SK-N-SH treated with all-trans-retinoic acid at 6 μM for 48 hours (cell line): Measurements from ENCODE around the gene TMPRSS4.

ENCODE experiments used
- CSRNP3 ChIP-seq: fragments of 250-450 bp; sonication (Bioruptor Pico); IDR thresholded peaks from 2 replicates; pipeline ENCODE4 v1.5.1; 2021; ENCODE audit warnings: mild to moderate bottlenecking, moderate library complexity
- ESRRG ChIP-seq: fragments of 250-450 bp; sonication (Bioruptor Pico); IDR thresholded peaks from 2 replicates; pipeline ENCODE4 v1.6.1; 2021; ENCODE audit warnings: mild to moderate bottlenecking
- GLIS3 ChIP-seq: fragments of 250-450 bp; sonication (Bioruptor Pico); IDR thresholded peaks from 2 replicates; pipeline ENCODE4 v1.5.0; 2020; ENCODE audit warnings: mild to moderate bottlenecking, moderate library complexity
- ISL1 ChIP-seq: fragments of 250-450 bp; sonication (Bioruptor Pico); IDR thresholded peaks from 2 replicates; pipeline ENCODE4 v2.1.2; 2022; ENCODE audit warnings: mild to moderate bottlenecking, moderate library complexity
- TCF4 ChIP-seq: fragments of 250-450 bp; sonication (Bioruptor Pico); IDR thresholded peaks from 2 replicates; pipeline ENCODE4 v1.8.0; 2021; ENCODE audit warnings: mild to moderate bottlenecking, moderate library complexity, borderline replicate concordance
- TSHZ2 ChIP-seq: fragments of 250-450 bp; sonication (Bioruptor Pico); IDR thresholded peaks from 2 replicates; pipeline ENCODE4 v1.5.0; 2020; ENCODE audit warnings: mild to moderate bottlenecking, moderate library complexity
- ZNF565 ChIP-seq: fragments of 450-650 bp; formaldehyde crosslinking; conservative IDR thresholded peaks from 2 replicates; pipeline ENCODE4 v1.5.0; 2020; ENCODE audit warnings: low read depth, mild to moderate bottlenecking, moderate library complexity

GRCh38 chr11:118090545-118091162 is 13.8 kb downstream of the TMPRSS4 start:
- no peak for TF ChIP-seq ESRRG
- no peak for TF ChIP-seq TSHZ2
- no peak for TF ChIP-seq ZNF565 (CRISPR knock-in tag)
- no peak for TF ChIP-seq CSRNP3 (CRISPR knock-in tag)
- no peak for TF ChIP-seq ISL1 (CRISPR knock-in tag)
- TF ChIP-seq TCF4: no peak
- no peak for TF ChIP-seq GLIS3 (CRISPR knock-in tag)
